NCI-H187 (cell line): ENCODE measurements around the gene SCFD2.

Experiments
- DNase-seq, 2 experiments: peaks; one replicate each; lab custom pipeline; 2025; lab: John Stamatoyannopoulos, UW

SCFD2 gene

DNA sequence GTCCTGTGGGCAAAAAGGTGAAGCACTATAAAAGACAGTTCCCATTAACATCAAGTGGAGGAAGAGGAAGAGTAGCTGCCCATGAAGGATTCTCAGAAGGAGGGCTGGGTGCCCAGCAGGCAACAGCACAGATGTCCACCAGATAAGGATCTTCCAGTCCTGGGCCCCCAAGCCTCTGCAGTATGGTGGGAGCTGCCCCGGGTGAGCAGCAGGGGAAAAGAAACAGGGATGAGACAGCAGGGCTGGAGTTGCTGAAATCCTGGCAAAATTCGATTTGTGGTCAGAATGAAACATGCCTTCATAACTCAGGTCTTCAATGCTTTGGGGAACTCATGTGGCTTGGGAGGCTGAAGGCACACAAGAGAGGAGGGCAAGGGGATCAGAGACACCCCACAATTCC, 409.2 kb downstream of the SCFD2 start:
- no peak for DNase-seq

GRCh38 chr4:52954560-52955170, 411.2 kb downstream of the SCFD2 start:
- DNase-seq: no peak

DNA sequence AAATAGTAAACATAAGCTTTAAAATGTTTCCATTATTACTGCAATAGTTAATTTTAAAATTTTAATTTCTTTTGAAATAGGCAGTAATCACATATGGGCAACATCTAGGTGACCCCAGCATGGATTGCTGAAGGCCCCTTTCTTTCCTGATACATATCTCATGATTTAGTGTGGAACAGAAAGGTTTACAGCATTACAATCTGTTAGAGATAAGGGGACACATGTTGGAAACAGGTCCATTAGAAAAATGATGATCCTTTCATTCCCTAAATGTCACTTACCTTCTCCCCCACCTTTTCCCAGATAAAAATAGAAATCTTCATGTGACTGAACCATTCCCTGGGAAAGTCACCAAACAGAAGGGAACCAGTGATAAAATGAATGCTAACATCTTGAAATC, 413.3 kb downstream of the SCFD2 start:
- no peak for DNase-seq

- DNase-seq: no peak
These were observed 414.8 kb downstream of the SCFD2 start for GRCh38 chr4:52951016-52951415.

DNA sequence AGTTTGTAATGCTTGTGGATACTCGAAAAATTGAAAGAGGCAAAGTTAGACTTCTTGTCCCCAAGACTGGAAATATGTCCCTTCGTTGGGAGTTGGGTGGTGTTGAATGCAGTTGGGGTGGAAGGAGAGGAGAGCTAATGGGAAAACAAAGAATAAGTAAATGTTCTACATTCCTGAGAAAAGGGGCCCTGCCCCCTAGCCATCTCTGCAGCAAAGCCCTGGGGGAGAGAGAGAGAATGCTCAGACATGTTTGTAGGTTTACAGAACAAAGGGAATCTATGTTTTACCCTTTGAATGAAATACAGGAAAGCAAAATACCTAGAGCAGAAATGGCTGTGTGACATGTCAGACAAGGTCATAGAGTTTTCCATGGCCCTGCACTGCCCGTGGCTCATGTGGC, 415.6 kb downstream of the SCFD2 start:
- DNase-seq: no peak

- DNase-seq: no peak
These were observed 416.5 kb downstream of the SCFD2 start for GRCh38 chr4:52949336-52949735.

DNA sequence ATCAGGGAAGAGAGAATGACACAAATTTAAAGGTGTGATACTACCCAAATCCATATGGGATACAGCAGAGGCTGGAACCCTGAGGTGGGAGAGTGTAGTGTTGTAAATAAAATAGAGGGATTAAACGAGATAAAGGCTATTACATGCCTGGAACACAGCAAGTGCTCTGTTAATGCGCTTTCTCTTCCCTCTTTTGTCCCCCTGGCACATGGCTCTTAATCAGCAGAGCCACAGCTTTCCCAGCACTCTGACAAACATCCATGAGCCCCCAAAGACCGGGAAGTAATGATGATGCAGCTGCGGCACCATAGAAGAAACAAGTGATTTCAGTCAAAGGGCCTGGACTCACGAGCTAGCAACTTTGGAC, 417.8 kb downstream of the SCFD2 start:
- DNase-seq: no peak

GRCh38 chr4:52947401-52948056, 418.3 kb downstream of the SCFD2 start:
- DNase-seq: no peak

DNA sequence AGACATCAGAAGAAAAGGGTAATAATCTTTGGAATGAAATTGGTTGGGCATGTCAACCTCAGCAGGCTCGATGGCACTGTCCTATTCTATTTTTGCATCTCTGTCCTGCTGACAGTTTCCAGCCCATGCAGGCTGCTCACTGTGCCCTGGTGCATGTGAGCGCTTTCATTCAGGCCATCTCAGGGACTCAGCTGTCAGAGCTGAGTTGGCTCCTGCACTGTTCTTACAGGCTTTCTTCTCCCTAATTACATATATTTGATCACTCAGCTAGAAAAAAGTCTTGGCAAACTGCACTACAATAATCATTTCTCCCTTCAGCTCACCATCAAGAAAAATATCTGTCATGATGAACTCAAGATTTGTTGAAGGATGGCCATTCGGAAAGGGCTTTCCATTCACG, 419.0 kb downstream of the SCFD2 start:
- DNase-seq: no peak

DNA sequence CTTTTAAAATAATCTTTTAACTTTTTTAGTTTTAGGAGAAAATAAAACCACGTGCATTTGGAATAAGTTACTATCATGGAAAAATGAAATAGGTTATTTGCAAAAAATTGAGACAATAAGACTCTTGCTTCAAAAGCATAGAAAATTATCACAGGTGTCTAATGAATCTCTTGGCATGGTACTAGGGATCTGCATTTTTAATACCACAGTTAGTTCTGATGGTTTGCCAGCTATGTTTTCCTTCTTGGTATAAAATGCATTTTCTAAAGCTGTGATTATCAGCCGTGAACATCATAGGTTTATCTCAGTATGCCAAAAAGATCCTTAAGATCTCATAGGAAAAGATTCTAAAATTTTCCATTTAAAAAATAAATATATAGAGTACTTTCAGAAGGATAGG, 419.9 kb downstream of the SCFD2 start:
- no peak for DNase-seq

- no peak for DNase-seq
These were observed 420.4 kb downstream of the SCFD2 start for GRCh38 chr4:52945326-52945898.

DNA sequence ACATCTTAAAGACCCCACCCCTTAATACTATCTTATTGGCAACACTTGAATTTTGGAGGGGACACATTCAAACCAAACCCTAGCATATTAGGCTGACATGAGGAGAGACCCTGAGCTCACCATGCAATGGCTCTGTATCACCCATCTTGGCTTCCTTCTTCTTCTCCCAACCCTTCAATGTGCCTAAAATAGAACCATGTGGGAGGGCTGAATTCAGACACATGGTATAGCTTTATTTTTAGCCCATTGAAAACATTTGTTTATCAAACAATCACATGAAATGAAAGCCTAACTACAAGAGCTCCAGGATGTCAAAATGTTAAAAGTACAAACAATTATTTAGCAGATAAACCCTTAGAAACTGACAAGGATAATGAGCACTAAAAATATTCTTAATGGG, 422.2 kb downstream of the SCFD2 start:
- DNase-seq: no peak

GRCh38 chr4:52942936-52943335, 422.9 kb downstream of the SCFD2 start:
- DNase-seq: no peak

DNA sequence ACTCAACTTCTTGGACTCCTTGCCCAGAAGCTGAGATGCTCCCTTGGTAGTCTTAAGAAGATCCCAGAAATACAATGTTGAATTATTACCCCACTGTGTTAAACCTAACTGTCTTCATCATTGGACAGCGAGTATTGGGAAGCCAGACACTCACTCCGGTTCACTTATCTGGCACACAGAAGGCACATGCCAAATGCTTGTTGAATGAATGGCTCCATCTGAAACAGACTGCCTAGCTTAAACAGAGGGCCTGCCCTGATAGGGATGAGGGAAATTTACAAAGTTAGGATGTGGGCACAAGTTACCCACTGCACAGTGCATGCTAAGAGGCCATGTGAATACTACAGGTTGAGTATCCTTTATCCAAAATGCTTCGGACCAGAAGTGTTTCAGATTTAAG, 424.4 kb downstream of the SCFD2 start:
- DNase-seq: no peak

GRCh38 chr4:52939739-52940138, 426.1 kb downstream of the SCFD2 start:
- no peak for DNase-seq

DNA sequence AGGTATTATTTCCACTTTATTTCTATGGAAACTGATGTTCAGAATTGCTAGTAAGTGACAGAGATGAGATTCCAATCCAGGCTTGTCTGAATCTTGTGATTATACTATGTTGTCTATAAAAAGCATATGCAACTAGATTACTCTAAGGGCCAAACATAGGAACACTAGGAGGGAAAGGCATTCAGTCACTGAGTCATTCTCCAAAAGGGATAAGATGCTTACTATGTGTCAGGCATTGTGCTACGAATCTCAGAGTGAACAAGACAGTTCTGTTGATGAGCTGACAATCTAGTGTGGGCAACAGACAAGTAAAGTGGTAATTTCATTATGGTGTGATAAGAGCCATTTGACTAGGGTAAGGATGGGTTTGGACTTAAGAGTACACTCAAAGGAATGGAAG, 426.5 kb downstream of the SCFD2 start:
- DNase-seq: no peak

DNA sequence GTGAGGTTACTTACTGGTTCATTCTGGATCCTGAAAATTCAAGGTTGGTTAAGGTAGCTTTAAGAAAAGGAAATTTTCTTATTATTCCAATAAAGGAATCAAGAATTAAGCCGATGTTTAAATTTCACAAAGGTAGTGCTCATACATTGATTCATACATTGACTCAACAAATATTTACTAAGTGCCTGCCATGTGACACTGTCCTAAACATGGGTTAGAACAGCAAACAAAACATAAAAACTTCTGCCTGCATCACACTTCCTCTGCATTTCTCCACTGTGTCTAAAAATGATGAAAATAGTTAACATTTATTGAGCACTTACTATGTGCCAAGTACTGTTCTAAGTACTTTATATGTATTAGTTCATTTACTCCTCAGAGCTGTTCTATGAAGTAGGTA, 428.0 kb downstream of the SCFD2 start:
- no peak for DNase-seq

- no peak for DNase-seq
These were observed 429.1 kb downstream of the SCFD2 start for GRCh38 chr4:52936729-52937128.

GRCh38 chr4:52935317-52935716, 430.5 kb downstream of the SCFD2 start:
- DNase-seq: no peak

GRCh38 chr4:52933738-52934137, 432.1 kb downstream of the SCFD2 start:
- DNase-seq: no peak

DNA sequence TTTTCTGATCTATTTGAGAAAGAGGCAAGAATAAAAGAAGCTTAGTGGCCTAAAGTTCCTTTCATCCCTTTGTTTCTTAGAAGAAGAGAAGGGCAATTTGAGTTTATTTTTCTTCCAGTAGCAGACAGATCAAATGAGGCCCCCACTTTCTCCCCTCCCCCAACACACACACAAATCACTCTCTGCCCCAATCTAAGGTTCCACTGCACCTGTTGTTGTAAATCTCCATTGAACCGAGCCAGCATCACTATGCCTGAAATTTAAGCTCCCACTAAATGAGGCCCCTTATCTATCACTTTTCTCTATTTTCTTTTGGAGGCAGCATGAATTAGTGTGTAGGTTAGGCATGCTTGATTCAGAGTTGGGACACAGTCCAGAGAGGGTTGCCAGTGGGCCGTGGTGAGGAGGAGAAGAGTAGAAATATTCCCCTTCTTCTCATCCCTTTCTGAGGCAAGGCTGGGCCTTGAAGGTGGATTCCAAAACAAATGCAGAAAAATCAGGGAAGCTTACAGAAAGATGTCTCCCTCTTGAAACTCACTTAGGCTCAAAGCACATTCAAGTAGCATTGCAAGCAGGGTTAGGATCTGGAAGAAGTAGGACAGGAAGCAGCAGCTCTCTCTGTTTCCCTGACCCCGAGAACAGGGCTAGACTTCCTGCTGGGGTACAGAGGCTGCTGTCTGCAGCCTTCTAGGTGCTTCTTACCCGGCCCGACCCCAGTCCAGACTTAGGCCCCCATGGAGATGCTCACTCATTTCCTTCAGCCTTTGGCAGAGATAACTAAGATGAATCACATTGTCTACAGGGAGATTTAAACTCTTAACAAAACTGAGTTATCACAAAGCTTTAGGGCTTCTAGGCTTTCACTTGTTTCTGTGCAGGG, 433.0 kb downstream of the SCFD2 start:
- no peak for DNase-seq

- DNase-seq: no peak
These were observed 434.6 kb downstream of the SCFD2 start for GRCh38 chr4:52931243-52931642.
